Body of pancreas (tissue), 4 donors: ENCODE measurements around the gene IRAK1BP1.

Source experiments
- CTCF ChIP-seq, 7 experiments: fragments of 450-650 bp in 4 of 7; fragments of 200-600 bp in 3 of 7; sonication (generic) in 3 of 7; IDR thresholded peaks; one replicate each; pipeline ENCODE4 v1.5.1; 2016 to 2019; ENCODE audit warnings: antibody characterized with exemption in 7 of 7
- POLR2A ChIP-seq, 3 donors: fragments of 450-650 bp; IDR thresholded peaks; one replicate each; pipeline ENCODE4 v1.6.1; 2016; ENCODE audit warnings: antibody characterized with exemption in 3 of 3, mild to moderate bottlenecking in 2 of 3

GRCh38 chr6:78830805-78831204 is 36.5 kb upstream of the IRAK1BP1 start:
- no peak for TF ChIP-seq CTCF (IDR thresholded peaks at IDR 0.05)
- TF ChIP-seq POLR2A (IDR thresholded peaks at IDR 0.05), result no peak
